Measurements from ENCODE around the gene ASCL5.

ASCL5 gene

DNA sequence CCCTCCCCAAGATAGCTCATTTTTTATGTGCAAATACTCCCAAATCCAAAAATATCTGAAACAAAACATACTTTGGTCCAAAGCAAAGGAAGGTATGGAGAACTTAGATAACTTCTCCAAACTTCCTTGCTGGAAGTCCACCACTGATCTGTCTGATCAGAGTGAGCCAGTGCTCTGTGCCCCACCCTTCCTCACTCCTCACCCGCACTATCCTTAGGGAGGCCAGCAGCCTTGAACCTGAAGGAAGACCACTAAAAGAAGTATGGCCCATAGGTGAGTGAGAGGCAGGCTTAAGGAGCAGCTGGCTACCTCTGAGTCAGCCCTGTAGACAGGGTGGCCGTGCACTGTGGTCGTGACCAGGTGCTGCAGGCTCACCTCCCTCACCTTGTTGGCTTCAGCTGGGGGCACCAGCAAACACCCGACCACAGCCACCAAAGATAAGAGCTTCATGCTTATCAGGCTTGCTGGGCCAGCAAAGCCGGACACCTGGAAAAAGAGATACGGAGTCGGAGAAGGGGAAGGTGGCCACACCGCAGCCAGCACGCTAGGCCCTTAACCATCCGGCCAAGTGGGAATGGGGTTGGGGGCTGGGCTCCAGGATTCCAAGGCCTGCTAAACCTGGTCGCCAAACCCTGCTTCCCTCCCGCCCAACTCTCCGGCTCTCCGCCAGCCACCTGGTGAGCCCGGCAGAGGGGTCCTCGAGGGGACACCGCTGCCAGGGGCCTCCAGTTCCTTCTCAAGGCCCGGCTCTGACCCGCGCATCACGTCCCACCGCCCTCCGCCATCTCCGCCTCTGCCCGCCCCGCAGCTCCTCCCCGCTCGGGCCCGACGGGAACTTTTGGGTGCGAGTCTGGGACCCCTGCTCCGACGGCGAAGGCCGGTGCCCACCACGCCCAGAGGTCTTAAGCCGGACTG, 26.7 kb upstream of the ASCL5 start:
- DNase-seq (ENCODE audit: low read depth, low spot score): no peak

DNA sequence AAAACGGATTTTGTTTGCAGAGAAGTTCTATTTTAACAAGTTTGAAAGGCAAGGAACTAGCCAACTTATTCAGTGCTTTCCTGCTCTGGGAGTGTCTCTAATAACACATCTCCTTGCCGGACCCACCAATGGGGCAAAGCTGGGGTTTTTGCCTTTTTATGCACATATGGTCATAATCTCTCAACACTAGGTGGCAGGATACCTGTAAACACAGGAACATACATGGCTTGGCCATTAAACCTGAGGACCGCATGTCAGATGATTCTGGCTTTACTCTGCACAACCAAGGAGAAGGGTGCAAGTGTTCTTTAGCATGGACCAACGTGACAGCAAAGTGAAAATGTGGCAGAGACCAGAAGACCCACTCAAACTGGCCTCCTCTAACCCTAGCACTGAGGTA, 22.4 kb upstream of the ASCL5 start:
- DNase-seq (ENCODE audit: low read depth, low spot score): no peak

DNA sequence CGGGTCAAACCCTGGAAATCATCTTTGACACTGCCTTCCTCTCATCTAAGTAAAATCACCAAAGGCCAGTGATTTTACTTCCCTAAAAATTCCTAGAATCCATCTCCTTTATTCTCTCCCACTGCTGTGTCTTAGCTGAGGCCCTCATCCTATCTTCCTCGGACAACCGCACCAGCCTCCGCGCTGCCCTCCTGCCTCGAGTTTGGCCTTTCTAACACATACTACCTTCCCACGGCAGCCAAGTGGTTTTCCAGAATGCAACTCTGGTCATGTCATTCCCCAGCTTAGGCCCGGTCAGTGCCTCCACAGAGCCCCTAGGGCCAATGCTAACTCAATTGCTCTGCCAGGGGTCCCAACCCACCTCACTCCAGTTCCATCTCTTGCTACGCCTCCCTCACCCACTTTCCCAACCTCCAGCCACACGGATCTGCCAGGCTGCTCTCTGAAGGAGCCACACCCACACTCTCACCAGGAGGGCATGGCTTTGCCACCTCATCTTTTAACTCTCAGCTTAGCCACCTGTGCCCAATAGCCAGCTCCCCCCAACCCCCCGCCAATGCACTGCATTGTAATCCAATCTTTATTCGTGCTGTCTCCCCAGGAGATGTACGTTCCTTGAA, 20.5 kb upstream of the ASCL5 start:
- DNase-seq (ENCODE audit: low read depth, low spot score): no peak

DNA sequence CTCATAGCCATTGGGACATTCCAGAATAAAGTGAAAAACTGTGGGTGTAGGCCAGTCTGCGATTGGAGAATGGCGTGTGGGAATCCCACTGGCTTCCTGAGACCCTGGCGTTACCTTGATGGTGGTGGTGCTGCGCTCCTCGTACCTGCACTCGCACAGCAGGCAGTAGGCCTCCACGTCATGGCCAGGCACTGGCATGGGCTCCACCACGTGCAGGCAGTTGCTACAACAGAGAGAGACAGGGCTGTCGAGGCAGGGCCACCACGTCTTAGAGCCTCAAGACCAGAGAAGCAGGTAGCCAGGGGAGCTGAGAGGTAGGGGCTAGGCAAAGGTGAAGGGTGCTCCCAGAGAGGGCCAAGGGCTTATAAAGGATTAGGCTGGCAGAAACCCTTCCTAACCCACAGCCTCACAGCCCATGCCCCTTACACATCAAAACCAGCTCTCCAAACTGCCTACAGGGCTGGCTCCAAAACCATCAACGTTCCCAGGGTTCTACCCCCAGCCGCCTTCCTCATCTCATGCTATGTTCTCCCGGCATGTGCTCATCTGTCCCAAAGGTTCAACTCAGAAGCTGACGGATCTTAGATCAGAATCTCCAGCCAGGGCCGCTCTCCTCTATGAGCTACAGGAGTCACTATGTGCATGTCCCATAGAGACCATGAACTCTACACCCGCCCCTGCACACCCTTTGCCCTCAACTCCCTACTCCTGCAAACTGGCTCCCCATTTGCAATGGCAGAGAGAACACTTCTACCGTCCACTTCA, 19.8 kb upstream of the ASCL5 start:
- no peak for DNase-seq (ENCODE audit: low read depth, low spot score)

DNA sequence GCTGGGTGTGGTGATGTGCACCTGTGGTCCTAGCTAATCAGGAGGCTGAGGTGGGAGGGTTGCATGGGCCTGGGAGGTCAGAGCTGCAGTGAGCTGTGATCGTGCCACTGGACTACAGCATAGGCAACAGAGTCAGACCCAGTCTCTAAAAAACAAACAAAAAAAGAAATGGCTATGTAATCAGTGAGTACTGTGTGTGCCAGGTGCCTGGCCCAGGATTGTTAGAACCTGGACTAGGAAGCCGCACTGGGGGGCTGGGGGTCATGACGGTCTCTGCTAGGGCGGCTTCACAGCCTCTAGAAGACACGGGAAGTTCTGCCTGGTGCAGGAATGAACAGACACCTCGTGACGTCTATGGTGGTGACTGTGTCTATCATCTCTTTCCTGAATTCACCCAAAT, 18.8 kb upstream of the ASCL5 start:
- DNase-seq (ENCODE audit: low read depth, low spot score): no peak

DNA sequence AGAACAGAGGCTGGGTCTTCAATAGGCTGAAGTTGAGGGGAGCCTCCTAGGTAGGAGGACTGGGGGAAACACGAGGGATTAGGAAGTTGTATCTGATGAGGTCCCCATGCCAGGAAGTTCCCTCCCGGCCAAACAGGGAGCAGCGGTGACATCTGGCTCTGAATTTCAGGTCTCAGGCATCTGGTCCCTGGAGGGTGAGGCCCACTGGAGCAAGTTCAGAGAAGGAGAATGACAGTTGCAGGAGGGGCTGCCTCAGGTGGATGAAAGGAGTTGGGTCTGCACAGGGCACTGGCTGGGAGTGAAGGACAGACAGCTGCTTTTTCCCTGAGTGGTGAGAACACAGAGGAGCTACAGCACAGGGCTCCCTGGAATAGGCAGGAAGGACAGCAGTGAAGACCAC, 18.1 kb upstream of the ASCL5 start:
- DNase-seq (ENCODE audit: low read depth, low spot score): no peak

DNA sequence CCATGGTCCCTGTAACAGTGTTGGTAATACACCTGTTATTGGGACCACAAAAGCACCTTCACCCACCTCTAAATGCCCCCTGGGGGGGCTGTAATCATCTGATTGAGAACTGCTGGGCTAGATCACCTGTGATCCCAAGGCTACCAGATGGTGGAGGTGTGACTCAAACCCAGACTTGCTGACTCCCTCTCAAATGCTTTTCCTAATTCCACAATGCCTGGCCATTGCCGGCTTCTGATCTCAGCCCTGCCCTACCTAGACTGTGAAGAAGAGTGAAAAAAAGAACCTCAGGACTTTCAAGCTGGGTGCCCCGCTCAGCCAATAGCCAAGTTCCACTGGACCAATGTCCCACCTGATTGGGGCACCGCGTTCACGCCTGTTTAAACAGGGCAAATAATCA, 17.7 kb upstream of the ASCL5 start:
- no peak for DNase-seq (ENCODE audit: low read depth, low spot score)

DNA sequence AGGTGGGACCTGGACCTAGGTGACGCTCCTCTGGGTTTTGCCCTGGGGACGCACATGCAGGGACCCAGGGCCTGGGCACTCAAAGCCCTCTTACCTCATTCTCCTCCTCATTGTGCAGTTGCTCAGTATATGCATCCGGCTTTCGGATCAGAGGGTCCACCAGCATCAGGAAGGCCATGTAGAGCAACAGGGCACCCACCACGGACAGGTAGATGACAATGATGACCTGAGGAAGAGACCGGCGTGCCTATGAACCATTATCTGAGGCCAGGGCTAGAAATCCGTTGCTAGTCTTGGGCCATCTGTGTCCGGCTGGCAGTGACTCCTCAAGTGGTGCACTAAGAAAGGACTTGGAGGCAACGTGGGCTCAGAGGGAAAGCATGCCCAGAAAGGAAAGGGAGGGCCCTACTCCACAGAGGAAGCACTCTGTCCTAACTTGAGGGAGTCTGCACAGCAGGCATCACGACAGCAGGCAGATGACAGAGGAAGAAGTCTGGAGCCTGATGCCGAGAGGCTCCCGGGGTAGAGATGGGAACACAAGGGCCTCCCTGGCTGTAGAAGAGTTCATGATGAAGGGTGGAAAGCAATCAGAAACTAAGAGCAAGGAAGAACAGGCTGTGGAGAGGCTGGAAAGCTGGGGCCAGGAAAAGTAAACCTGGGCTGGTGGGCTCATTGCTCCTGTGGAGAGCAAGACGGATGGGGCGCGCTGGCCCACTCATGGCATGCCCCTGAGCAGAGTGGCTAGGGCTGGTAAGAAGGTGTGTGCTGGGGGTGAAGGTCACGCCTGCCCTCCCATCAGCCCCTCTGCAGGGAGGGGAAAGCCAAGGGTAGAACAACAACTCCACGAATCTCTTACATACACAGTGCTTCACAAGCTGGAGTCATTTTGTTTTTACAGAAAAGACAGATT, 17.0 kb upstream of the ASCL5 start:
- DNase-seq (ENCODE audit: low read depth, low spot score): no peak

DNA sequence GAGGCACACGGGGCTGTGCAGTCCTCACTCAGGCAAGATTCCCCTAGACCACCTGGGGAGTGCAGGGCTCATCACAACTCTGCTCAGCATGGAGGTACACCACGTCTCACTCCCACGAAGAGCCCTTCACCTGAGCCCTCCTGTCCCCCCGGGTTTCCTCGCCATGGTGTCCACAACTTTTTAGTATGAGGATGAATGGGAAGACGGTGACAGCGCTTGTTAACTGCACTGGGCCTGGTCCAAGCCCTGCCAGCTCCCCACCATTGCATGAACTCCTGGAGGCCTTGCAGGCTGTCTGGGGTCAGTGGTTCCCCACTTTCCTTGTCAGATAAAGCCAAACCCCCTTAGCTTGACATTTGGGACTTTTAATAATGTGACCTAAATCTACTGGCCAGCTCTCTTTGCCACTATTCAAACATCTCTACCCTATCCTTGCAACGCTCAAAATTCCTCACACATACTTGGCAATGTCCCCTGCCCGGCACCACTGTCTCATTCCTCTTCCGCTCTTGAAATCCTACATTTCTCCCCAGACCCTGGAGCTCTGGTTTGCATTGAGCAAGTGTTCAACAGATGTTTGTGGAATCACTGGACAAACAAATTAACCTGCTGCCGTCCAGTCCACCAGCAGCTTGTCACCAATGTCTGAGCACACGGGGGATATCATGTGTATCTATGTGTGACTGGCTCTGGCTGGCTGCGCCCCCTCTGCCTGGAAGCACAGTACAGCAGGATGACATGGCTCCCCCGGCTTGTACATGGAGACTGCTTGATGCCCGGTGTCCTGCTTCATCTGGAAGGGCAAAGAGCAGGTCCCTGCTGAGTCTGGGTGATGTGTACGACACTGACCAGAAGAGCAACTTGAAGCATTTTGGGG, 16.1 kb upstream of the ASCL5 start:
- no peak for DNase-seq (ENCODE audit: low read depth, low spot score)

DNA sequence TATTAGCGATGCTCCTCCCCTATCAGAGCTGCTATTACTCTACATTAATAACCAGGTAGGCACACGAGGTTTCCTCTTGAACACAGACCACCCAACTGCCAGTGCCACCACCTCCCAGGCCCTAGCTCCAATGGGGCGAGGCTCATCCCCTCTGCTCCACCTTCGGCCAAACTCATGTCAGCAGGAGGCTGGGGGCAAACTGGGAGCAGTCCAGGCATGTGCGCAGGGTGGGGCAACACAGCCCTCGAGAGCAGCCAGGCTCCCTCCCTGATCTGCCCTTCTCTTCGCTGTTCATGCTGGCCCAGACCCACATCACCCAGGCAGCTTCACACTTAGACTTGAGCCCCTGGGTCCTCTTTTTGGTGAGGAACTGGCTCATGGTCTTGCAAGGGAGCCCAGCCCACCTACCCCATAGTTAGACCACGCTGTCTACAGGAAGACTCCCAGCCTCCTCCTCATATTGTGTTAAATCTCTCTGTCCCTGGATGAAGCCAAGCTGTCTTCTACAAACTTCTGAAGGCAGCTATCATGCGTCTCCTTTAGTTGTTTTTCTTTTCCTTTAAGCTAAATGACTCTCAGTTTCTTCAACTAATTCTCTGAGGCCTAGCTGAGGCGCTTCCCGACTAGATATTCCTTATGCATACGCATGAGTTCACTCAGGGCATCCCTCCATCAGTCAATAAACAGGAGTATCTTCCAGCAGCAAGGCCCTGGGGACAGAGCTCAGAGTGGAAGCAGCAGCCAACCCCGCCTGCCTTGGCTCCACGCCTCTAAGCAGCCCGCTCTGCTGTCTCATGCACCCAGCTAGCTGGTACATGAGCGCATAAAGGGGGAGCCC, 15.2 kb upstream of the ASCL5 start:
- DNase-seq (ENCODE audit: low read depth, low spot score): no peak

DNA sequence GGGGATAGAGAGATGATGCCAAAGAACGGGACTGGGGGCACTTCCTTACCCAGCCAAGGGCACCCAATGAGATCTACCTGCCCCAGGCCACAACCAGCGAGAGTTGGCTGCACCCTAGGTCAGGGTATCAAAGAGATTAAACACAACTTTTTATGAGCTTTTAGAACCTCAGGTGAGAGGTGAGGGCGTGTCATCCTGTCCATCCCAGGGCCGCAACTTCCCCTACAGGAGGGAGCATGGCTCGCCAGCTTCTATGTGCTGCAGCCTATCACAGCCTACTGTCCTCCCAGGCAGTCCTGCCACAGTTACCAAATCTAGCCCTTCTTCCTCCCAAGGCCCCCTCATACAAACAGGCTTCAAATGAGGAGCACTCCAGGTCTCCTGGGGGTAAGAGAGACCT, 14.4 kb upstream of the ASCL5 start:
- DNase-seq (ENCODE audit: low read depth, low spot score): no peak

DNA sequence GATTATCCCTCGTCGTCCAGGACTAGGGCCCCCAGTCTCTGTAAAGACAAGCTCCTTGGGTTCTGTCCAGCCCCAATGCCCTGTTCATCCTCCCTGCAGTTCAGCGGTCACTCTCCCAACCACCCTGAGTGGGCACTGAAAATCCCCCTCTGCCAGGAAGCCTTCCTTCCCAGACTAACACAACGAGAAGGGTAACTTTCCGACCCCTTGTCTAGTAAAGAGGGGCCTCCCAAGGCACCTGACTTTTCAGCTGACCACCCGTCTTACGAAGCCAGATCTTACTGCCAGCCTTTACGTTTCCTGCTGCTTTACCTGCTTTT, 13.9 kb upstream of the ASCL5 start:
- no peak for DNase-seq (ENCODE audit: low read depth, low spot score)

DNA sequence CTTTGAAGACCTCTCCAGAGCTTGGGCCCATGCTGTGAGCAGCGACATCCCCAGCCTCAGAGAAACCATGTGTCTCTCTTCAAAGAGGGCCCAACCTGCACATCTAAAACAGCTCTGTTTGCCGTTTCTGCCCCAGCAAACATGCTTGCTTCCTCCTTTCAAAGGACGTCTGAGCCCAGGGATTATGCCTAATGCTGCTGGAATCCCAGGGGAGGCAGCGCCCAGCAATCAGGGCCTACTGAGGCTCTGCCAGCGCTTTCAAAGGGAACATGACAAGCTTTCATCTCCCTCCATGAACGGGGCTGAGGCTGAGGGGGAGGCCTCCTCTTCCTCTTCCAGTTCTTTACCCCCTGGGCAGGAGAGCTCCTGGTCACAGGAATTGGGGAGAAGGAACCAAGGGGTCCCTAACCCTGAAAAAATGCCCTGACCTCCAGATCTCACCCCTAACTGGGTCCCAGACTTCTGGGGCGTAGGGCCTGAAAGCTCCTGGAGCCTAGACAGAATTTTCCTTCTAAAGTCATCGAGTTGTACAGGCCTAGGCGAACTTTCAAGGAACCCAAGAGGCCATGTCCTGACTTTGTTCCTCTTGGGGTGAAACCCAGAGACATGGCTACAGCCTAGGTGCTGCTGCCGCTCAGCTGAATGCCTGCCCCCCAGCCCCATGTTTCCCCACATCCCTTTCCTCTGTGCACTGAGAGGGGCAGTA, 13.4 kb upstream of the ASCL5 start:
- no peak for DNase-seq (ENCODE audit: low read depth, low spot score)

DNA sequence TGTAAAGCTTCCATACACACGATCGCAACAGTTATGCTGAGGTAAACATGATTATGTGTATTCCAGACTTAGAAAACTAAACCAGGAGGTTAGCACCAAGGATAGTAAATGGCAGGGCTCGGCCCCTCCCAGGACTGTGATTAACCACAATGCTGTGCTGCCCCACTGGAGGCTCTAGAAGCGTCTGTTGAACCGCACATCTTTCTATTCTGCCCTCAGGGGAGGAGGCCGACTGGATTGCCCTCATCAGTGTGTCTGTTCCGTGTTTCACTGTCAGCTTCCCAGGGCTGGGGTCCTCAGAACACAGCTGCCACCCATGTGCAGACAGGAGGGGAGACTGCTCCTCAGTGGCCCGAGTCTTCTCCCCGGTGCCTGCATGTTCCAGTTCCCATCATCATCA, 12.8 kb upstream of the ASCL5 start:
- DNase-seq (ENCODE audit: low read depth, low spot score): no peak

DNA sequence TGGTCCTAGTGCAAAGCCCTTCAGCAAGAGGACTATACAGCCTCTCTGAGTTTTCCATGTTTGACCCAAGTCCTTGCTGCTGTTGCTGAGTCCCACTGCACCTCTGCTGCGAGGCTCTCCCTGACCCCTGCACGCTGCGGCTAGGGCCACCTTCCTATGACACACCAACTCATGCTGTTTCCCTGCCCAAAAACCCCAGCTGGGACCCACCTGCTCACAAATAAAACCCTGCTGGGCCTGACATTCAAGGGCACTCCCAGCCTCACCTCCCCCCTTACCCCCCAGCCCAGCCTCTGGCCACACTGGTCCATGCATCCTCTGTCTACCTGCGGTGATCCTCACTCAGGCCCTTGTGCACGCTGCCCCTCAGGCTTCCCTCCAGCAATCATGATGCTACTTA, 12.3 kb upstream of the ASCL5 start:
- DNase-seq (ENCODE audit: low read depth, low spot score): no peak

DNA sequence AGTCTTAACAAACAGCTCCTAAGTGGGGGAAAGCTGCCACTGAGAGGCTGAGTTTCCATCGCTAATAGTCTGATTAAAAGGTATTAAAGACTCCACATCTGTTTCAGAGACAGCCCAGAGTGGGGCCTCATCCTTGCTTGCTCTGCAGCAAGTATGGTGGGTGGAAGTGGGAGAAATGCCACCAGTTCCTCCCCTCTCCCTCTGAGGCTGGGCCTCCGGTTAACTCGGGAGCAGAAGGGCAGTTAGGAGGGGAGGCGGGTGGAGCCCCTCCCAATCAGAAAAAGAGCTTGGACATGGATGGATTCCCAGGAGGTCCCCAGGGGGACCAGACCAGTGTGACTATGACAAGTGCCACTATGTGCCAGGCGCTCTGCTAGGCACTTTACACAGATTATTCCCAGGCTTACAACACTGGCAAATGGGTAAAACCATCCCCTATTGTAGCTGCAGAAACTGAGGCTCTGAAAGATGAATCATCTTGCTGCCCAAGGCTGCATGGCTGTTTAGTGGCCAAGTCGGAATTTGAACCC, 11.4 kb upstream of the ASCL5 start:
- DNase-seq (ENCODE audit: low read depth, low spot score): no peak

DNA sequence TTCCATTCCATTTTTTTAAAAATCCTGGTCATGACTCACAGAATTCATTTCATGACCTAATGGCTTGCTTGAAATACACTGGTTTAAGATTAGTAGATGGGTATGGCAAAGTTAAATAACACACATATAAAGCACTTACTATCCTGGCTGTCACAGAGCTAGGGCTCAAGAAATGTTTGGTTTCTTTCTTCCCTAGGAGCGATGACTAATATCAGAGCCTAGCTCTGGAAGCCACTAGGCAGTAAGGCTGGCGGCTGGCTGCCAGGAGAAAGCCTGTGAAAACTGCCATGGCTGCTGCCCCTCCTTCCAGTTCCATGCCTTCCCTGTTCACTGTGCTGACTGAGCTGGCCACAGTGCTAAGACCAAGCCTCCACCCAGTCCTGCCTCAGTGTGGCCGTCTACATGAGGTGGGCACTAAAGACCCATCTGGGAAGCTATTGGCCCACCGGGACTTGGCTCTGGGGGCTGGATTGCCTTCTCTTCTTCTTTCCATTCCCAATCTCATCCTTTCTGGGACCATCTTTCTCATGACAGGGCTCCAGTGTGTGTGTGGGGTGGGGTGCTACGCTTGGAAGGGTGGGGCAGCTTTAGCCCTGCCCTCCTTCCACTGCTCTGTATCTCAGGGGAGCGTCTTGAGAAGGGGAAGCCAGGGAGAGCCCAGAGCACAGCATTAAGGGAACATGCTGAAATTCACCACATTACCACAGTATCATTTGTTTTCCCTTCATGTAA, 10.8 kb upstream of the ASCL5 start:
- no peak for DNase-seq (ENCODE audit: low read depth, low spot score)

DNA sequence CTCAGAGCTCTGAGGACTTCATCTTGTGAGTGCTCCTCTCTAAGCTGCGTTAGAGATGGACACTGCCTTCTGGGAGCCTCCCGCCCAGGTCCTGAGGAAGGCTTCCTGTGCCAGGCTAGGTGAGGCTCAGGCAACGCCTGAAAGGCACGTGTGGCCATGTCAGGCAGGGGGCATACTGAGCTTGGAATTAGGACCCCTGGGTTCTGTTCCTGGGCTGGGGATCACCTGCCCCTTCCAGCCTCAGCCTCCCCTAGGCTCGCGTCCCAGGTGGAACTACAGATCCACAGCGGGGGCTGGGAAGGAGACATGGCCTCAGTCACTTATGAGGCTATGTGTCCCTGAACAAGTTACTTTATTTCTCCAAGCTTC, 10.0 kb upstream of the ASCL5 start:
- no peak for DNase-seq (ENCODE audit: low read depth, low spot score)
